H9 (cell line): ENCODE measurements around the gene DOCK1. TPM values are rescaled to one million over a fixed set of nuclear protein-coding genes. Genes with fewer than 3 reads are reported as not detected.
A peak's percentile ranks its signal among the peaks of the same experiment; 100 is the strongest.

ENCODE experiments used
- DNase-seq: peaks from one replicate; pipeline ENCODE4 v3.0.0-alpha.2; 2017
- H2AFZ ChIP-seq: one replicate; pipeline ENCODE4 v1.6.1; 2013; ENCODE audit warnings: mild to moderate bottlenecking, low read length, control low read depth, moderate library complexity
- H2AK5ac ChIP-seq: 2 replicates; pipeline ENCODE4 v1.6.1; 2013; ENCODE audit warnings: low read length, control low read depth, mixed read lengths; ENCODE audit not compliant: insufficient read length
- H2BK120ac ChIP-seq: one replicate; pipeline ENCODE4 v1.6.1; 2013; ENCODE audit warnings: low read depth, mild to moderate bottlenecking, low read length, control low read depth, inconsistent platforms; ENCODE audit not compliant: poor library complexity, severe bottlenecking
- H2BK12ac ChIP-seq: 2 replicates; pipeline ENCODE4 v1.6.1; 2013; ENCODE audit warnings: low read length, control low read depth, mixed read lengths, low read depth; ENCODE audit not compliant: insufficient read length
- H2BK15ac ChIP-seq: 2 replicates; pipeline ENCODE4 v1.6.1; 2013; ENCODE audit warnings: low read depth, low read length, control low read depth
- H2BK20ac ChIP-seq: one replicate; pipeline ENCODE4 v1.6.1; 2013; ENCODE audit warnings: low read depth, mild to moderate bottlenecking, low read length, control low read depth, inconsistent platforms; ENCODE audit not compliant: poor library complexity, severe bottlenecking
- H2BK5ac ChIP-seq: 2 replicates; pipeline ENCODE4 v1.6.1; 2013; ENCODE audit warnings: low read length, control low read depth, mixed read lengths; ENCODE audit not compliant: insufficient read length
- H3K14ac ChIP-seq: 2 replicates; pipeline ENCODE4 v1.6.1; 2013; ENCODE audit warnings: low read length, control low read depth; ENCODE audit not compliant: insufficient read depth
- H3K18ac ChIP-seq: 2 replicates; pipeline ENCODE4 v1.6.1; 2013; ENCODE audit warnings: low read depth, mild to moderate bottlenecking, mixed read lengths, low read length, control low read depth; ENCODE audit not compliant: insufficient read length
- H3K23ac ChIP-seq: 2 replicates; pipeline ENCODE4 v1.6.1; 2013; ENCODE audit warnings: low read length, control low read depth, mixed read lengths, low read depth; ENCODE audit not compliant: insufficient read length
- H3K23me2 ChIP-seq: 2 replicates; pipeline ENCODE4 v1.6.1; 2013; ENCODE audit warnings: low read depth, mild to moderate bottlenecking, mixed read lengths, low read length, control low read depth; ENCODE audit not compliant: insufficient read length, poor library complexity, severe bottlenecking
- H3K27ac ChIP-seq: 2 replicates; pipeline ENCODE4 v1.5.1; 2013; ENCODE audit warnings: low read length, control low read depth, mixed read lengths, low read depth; ENCODE audit not compliant: insufficient read length
- H3K27me3 ChIP-seq: 2 replicates; pipeline ENCODE4 v1.6.1; 2013; ENCODE audit warnings: low read length, control low read depth, inconsistent platforms; ENCODE audit not compliant: insufficient read depth
- H3K4ac ChIP-seq: 2 replicates; pipeline ENCODE4 v1.6.1; 2013; ENCODE audit warnings: low read depth, mild to moderate bottlenecking, control low read depth, inconsistent platforms, low read length, moderate library complexity
- H3K4me1 ChIP-seq: 2 replicates; pipeline ENCODE4 v1.6.1; 2013; ENCODE audit warnings: low read length, control low read depth, inconsistent platforms; ENCODE audit not compliant: insufficient read depth
- H3K4me2 ChIP-seq: 2 replicates; pipeline ENCODE4 v1.6.1; 2013; ENCODE audit warnings: low read length, control low read depth, mixed read lengths; ENCODE audit not compliant: insufficient read length, insufficient read depth
- H3K56ac ChIP-seq: 2 replicates; pipeline ENCODE4 v1.6.1; 2013; ENCODE audit warnings: low read depth, mild to moderate bottlenecking, mixed read lengths, low read length, control low read depth; ENCODE audit not compliant: insufficient read length
- H3K79me1 ChIP-seq: 2 replicates; pipeline ENCODE4 v1.6.1; 2013; ENCODE audit warnings: low read depth, mild to moderate bottlenecking, moderate library complexity, low read length, control low read depth, inconsistent platforms; ENCODE audit not compliant: insufficient read depth, poor library complexity, severe bottlenecking
- H3K79me2 ChIP-seq: 2 replicates; pipeline ENCODE4 v1.6.1; 2013; ENCODE audit warnings: low read length, control low read depth, inconsistent platforms; ENCODE audit not compliant: insufficient read depth
- H3K9ac ChIP-seq: 2 replicates; pipeline ENCODE4 v1.6.1; 2013; ENCODE audit warnings: low read length, control low read depth, mixed read lengths; ENCODE audit not compliant: insufficient read length; ENCODE audit errors: extremely low read depth
- H3K9me3 ChIP-seq: one replicate; pipeline ENCODE4 v1.6.1; 2013; ENCODE audit warnings: low read depth, low read length, inconsistent platforms; ENCODE audit not compliant: control insufficient read depth
- H3T11ph ChIP-seq: one replicate; pipeline ENCODE4 v1.6.1; 2013; ENCODE audit warnings: mild to moderate bottlenecking, low read length, control low read depth, inconsistent platforms
- H4K20me1 ChIP-seq: one replicate; pipeline ENCODE4 v1.6.1; 2013; ENCODE audit not compliant: control insufficient read depth, insufficient read length, insufficient read depth
- H4K5ac ChIP-seq: 2 replicates; pipeline ENCODE4 v1.6.1; 2013; ENCODE audit warnings: low read depth, mild to moderate bottlenecking, mixed read lengths, low read length, control low read depth; ENCODE audit not compliant: insufficient read length
- H4K8ac ChIP-seq: replicated peaks from 2 replicates; pipeline ENCODE4 v1.6.1; 2013; ENCODE audit warnings: low read length, control low read depth, mixed read lengths, low read depth; ENCODE audit not compliant: insufficient read length
- H4K91ac ChIP-seq: 2 replicates; pipeline ENCODE4 v1.6.1; 2013; ENCODE audit warnings: low read depth, mild to moderate bottlenecking, moderate library complexity, mixed read lengths, low read length, control low read depth; ENCODE audit not compliant: insufficient read length
- H3K27ac Mint-ChIP-seq, 3 experiments: 2 replicates in 2 of 3; 3 replicates in 1 of 3; pipeline ENCODE4 v1.8.0; 2020 to 2021; ENCODE audit warnings: mixed read lengths in 3 of 3, mild to moderate bottlenecking in 1 of 3, moderate library complexity in 1 of 3
- H3K27me3 Mint-ChIP-seq: 2 replicates; pipeline ENCODE4 v1.8.0; 2021; ENCODE audit warnings: low read depth, mild to moderate bottlenecking, moderate library complexity, mixed read lengths
- H3K36me3 Mint-ChIP-seq, 3 experiments: 2 replicates in 2 of 3; 3 replicates in 1 of 3; pipeline ENCODE4 v1.8.0; 2020 to 2021; ENCODE audit warnings: low read depth in 3 of 3, mixed read lengths in 3 of 3; ENCODE audit not compliant: insufficient read depth in 1 of 3
- H3K4me1 Mint-ChIP-seq, 2 experiments: 2 replicates each; pipeline ENCODE4 v1.8.0; 2020; ENCODE audit warnings: mixed read lengths in 2 of 2
- H3K4me3 Mint-ChIP-seq, 2 experiments: 2 replicates in 1 of 2; 3 replicates in 1 of 2; pipeline ENCODE4 v1.8.0; 2020 to 2021; ENCODE audit warnings: mild to moderate bottlenecking in 2 of 2, mixed read lengths in 2 of 2, moderate library complexity in 1 of 2
- H3K9me3 Mint-ChIP-seq, 2 experiments: 2 replicates in 1 of 2; 3 replicates in 1 of 2; pipeline ENCODE4 v1.8.0; 2020; ENCODE audit warnings: mild to moderate bottlenecking in 2 of 2, mixed read lengths in 2 of 2, moderate library complexity in 1 of 2
- WGBS: extraction: QIAGEN DNeasy Blood & Tissue Kit; methylation state at CpG from one replicate; pipeline ENCODE4 v1.1.7; 2013; ENCODE audit warnings: missing lambda C conversion rate, low lambda C conversion rate, mixed read lengths; ENCODE audit not compliant: insufficient read length; ENCODE audit errors: extremely low coverage; 5-methylcytosine and 5-hydroxymethylcytosine counted together
- total RNA-seq: library from RNA; stranded (reverse); gene quantifications from 2 replicates; pipeline ENCODE4 v1.2.1, GENCODE V29; 2021
- TF ChIP-seq, protein P1 (sequence below): fragments of 200-600 bp; sonication (generic); conservative IDR thresholded peaks from 3 replicates; pipeline ENCODE4 v1.8.0; 2021; ENCODE audit warnings: antibody characterized with exemption, mild to moderate bottlenecking

DOCK1 gene
- total RNA-seq, 1 experiment from 2014 or later, result 57.0 TPM

DNA sequence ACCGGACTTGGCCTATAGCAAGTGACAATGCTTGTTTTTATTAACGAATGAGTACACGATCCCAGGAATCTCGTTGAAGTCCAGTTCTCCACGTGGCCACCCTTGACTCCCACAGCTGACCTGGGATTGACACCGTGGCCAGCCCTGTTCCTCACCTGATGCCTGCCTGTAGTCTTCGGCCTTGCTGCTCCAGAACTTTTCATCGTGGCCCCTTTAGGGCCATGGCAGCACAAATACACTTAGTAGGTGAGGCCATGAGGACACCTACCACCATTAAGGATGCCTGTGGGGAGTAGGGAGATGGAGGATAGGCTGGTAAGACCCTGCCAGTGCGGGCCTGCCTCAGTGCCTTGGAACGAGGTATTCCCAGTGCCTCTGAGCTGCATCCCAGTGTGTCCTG lies 321.8 kb downstream of the DOCK1 start:
- H3K9ac ChIP-seq, result no peak overlapping the region

More for the DNA sequence above, 321.8 kb downstream of the DOCK1 start:
- Histone ChIP-seq H3K14ac (0 out of 2 replicates have a peak overlapping the region, but pooled peaks have one; percentile 49), H3T11ph (no peak overlapping the region), H2BK120ac (no peak overlapping the region), H3K4me2 (no peak overlapping the region), H3K9me3 (no peaks in the 10 kb centered on the region), H3K23ac (no peak overlapping the region), H3K27ac (no peak overlapping the region), H4K91ac (no peak overlapping the region), H3K4ac (no peak overlapping the region), H4K8ac (peak overlapping the region; percentile 91), H2AK5ac (no peak overlapping the region), H3K79me2 (no peaks in the 10 kb centered on the region), H4K20me1 (no peaks in the 10 kb centered on the region), H2BK15ac (no peak overlapping the region), H2BK12ac (no peak overlapping the region), H4K5ac (peak overlapping the region; percentile 24), H2AFZ (no peak overlapping the region), H3K4me1 (no peaks in the 10 kb centered on the region), H2BK5ac (peak overlapping the region; percentile 29), H3K18ac (no peak overlapping the region), H3K23me2 (no peaks in the 10 kb centered on the region), H3K56ac (no peak overlapping the region), H2BK20ac (no peak overlapping the region), H3K27me3 (no peaks in the 10 kb centered on the region), H3K79me1 (no peaks in the 10 kb centered on the region)
- no peak for DNase-seq
- no peak overlapping the region for H3K4me3 Mint-ChIP-seq
- no CpG with 5 or more reads among the region's 10 CpGs for WGBS
- H3K27me3 Mint-ChIP-seq, result no peaks in the 10 kb centered on the region
- H3K36me3 Mint-ChIP-seq, result no peaks in the 10 kb centered on the region
- no peak overlapping the region for H3K27ac Mint-ChIP-seq
- H3K4me1 Mint-ChIP-seq, result no peaks in the 10 kb centered on the region; a peak in 2 of 4 replicates
- H3K9me3 Mint-ChIP-seq, result no peaks in the 10 kb centered on the region
- TF ChIP-seq, protein P1, sequence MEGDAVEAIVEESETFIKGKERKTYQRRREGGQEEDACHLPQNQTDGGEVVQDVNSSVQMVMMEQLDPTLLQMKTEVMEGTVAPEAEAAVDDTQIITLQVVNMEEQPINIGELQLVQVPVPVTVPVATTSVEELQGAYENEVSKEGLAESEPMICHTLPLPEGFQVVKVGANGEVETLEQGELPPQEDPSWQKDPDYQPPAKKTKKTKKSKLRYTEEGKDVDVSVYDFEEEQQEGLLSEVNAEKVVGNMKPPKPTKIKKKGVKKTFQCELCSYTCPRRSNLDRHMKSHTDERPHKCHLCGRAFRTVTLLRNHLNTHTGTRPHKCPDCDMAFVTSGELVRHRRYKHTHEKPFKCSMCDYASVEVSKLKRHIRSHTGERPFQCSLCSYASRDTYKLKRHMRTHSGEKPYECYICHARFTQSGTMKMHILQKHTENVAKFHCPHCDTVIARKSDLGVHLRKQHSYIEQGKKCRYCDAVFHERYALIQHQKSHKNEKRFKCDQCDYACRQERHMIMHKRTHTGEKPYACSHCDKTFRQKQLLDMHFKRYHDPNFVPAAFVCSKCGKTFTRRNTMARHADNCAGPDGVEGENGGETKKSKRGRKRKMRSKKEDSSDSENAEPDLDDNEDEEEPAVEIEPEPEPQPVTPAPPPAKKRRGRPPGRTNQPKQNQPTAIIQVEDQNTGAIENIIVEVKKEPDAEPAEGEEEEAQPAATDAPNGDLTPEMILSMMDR, result no peak
